IMR-90 (cell line): ENCODE results near the gene DRC3. TPM values are rescaled to one million over a fixed set of nuclear protein-coding genes. Genes with fewer than 3 reads are reported as not detected.
"Not testable (repeated sequence)": the region's sequence is repeated elsewhere in the genome, so short reads cannot be mapped to it uniquely, and the experiment has no call there.

Experiments used
- ATAC-seq: fragments of 200-7000 bp; cut with Tn5 transposase; 2 replicates; pipeline ENCODE4 v1.9.1; 2020; ENCODE audit warnings: low read depth, mild to moderate bottlenecking, moderate library complexity
- BruUV-seq: library from RNA; stranded (reverse); fragments of 400-500 nt; replicated peaks from 2 replicates; lab custom pipeline; 2021; lab: Mats Ljungman, UMichigan
- CTCF ChIA-PET: fragments of 300-600 bp; formaldehyde crosslinking; extraction: SDS; loops from one replicate; lab custom pipeline; 2021; ENCODE audit warnings: antibody characterized with exemption; lab: Yijun Ruan, JAX
- POLR2A ChIA-PET: fragments of 300-600 bp; sonication (Branson Sonifier 250); formaldehyde crosslinking; loops from one replicate; lab custom pipeline; 2022; ENCODE audit warnings: antibody characterized with exemption; ENCODE audit not compliant: unreplicated experiment; lab: Charles Lee
- DNase-seq: peaks from one replicate; pipeline ENCODE4 v3.0.0; 2013
- H2AFZ ChIP-seq: replicated peaks from 2 replicates; pipeline ENCODE3; 2013; ENCODE audit warnings: low read length, mild to moderate bottlenecking; ENCODE audit not compliant: poor library complexity
- H2AK5ac ChIP-seq: 2 replicates; pipeline ENCODE4 v1.6.1; 2013; ENCODE audit warnings: low read depth, low read length, inconsistent platforms
- H2AK9ac ChIP-seq: replicated peaks from 2 replicates; pipeline ENCODE3; 2013; ENCODE audit warnings: mild to moderate bottlenecking, low read depth, low read length, moderate library complexity; ENCODE audit not compliant: poor library complexity
- H2BK120ac ChIP-seq: 2 replicates; pipeline ENCODE4 v1.6.1; 2013; ENCODE audit warnings: low read depth, low read length, inconsistent platforms
- H2BK15ac ChIP-seq: 3 replicates; pipeline ENCODE4 v1.6.1; 2013; ENCODE audit warnings: low read depth, low read length, inconsistent platforms
- H2BK20ac ChIP-seq: 2 replicates; pipeline ENCODE4 v1.6.1; 2013; ENCODE audit warnings: low read depth, mild to moderate bottlenecking, inconsistent platforms, low read length, moderate library complexity
- H2BK5ac ChIP-seq: 2 replicates; pipeline ENCODE4 v1.6.1; 2013; ENCODE audit warnings: mild to moderate bottlenecking, low read depth, low read length, inconsistent platforms; ENCODE audit not compliant: poor library complexity, severe bottlenecking
- H3K14ac ChIP-seq: replicated peaks from 2 replicates; pipeline ENCODE4 v1.6.1; 2013; ENCODE audit warnings: low read depth, low read length, inconsistent platforms
- H3K18ac ChIP-seq: 2 replicates; pipeline ENCODE4 v1.6.1; 2013; ENCODE audit warnings: low read depth, low read length, control low read depth
- H3K23ac ChIP-seq: 2 replicates; pipeline ENCODE4 v1.6.1; 2013; ENCODE audit warnings: low read depth, low read length, inconsistent platforms
- H3K27ac ChIP-seq: 2 replicates; pipeline ENCODE4 v1.5.1; 2013; ENCODE audit warnings: mild to moderate bottlenecking, control low read depth, low read length; ENCODE audit not compliant: insufficient read depth
- H3K27me3 ChIP-seq: 2 replicates; pipeline ENCODE4 v1.6.1; 2013; ENCODE audit warnings: low read length; ENCODE audit not compliant: control insufficient read depth, insufficient read depth
- H3K36me3 ChIP-seq: 2 replicates; pipeline ENCODE4 v1.6.1; 2013; ENCODE audit warnings: low read length, mixed read lengths; ENCODE audit not compliant: control insufficient read depth, insufficient read depth
- H3K4ac ChIP-seq: 2 replicates; pipeline ENCODE4 v1.6.1; 2013; ENCODE audit warnings: low read depth, low read length, inconsistent platforms
- H3K4me1 ChIP-seq: 2 replicates; pipeline ENCODE4 v1.6.1; 2013; ENCODE audit warnings: low read length, mixed read lengths; ENCODE audit not compliant: control insufficient read depth, insufficient read depth
- H3K4me2 ChIP-seq: 2 replicates; pipeline ENCODE4 v1.6.1; 2013; ENCODE audit warnings: low read depth, mild to moderate bottlenecking, control low read depth, low read length, moderate library complexity
- H3K4me3 ChIP-seq: 2 replicates; pipeline ENCODE4 v1.5.1; 2013; ENCODE audit warnings: low read depth, mild to moderate bottlenecking, control low read depth, low read length, moderate library complexity; ENCODE audit not compliant: insufficient read depth
- H3K56ac ChIP-seq: 2 replicates; pipeline ENCODE4 v1.6.1; 2013; ENCODE audit warnings: low read length, inconsistent platforms; ENCODE audit not compliant: insufficient read depth; ENCODE audit errors: extremely low read depth
- H3K79me1 ChIP-seq, 2 experiments: 2 replicates each; pipeline ENCODE4 v1.6.1; 2013; ENCODE audit warnings: low read length in 2 of 2, inconsistent platforms in 1 of 2, low read depth in 1 of 2
- H3K9ac ChIP-seq: 2 replicates; pipeline ENCODE4 v1.6.1; 2013; ENCODE audit warnings: low read depth, low read length, control low read depth
- H3K9me1 ChIP-seq: 2 replicates; pipeline ENCODE4 v1.6.1; 2013; ENCODE audit warnings: low read length, inconsistent platforms; ENCODE audit not compliant: insufficient read depth
- H3K9me3 ChIP-seq: 2 replicates; pipeline ENCODE4 v1.6.1; 2013; ENCODE audit warnings: low read length; ENCODE audit not compliant: control insufficient read depth, insufficient read depth
- H4K20me1 ChIP-seq: 2 replicates; pipeline ENCODE4 v1.6.1; 2013; ENCODE audit warnings: low read length, inconsistent platforms; ENCODE audit not compliant: insufficient read depth
- H4K5ac ChIP-seq: 2 replicates; pipeline ENCODE4 v1.6.1; 2013; ENCODE audit warnings: mild to moderate bottlenecking, low read depth, low read length, control low read depth
- H4K8ac ChIP-seq, 2 experiments: 2 replicates each; pipeline ENCODE4 v1.6.1; 2013; ENCODE audit warnings: low read depth in 2 of 2, low read length in 2 of 2, control low read depth in 1 of 2, inconsistent platforms in 1 of 2
- H4K91ac ChIP-seq: 2 replicates; pipeline ENCODE4 v1.6.1; 2013; ENCODE audit warnings: low read depth, low read length, inconsistent platforms; ENCODE audit not compliant: insufficient read depth
- WGBS, 2 experiments: methylation state at CpG; one replicate each; pipeline versions ENCODE4 v1.1.5 to v1.1.7; 2013; ENCODE audit warnings: missing lambda C conversion rate in 2 of 2; ENCODE audit not compliant: insufficient read length in 1 of 2; ENCODE audit errors: extremely low coverage in 2 of 2; 5-methylcytosine and 5-hydroxymethylcytosine counted together
- dilution Hi-C: fragments of 300-500 bp; cut with HindIII; formaldehyde crosslinking; loops from one replicate; pipeline ENCODE4 v1.14.3; 2018; ENCODE audit warnings: low sequenced_read_pairs; ENCODE audit not compliant: unreplicated experiment
- in situ Hi-C: fragments of 300-500 bp; cut with MboI; formaldehyde crosslinking; loops from 3 replicates; pipeline ENCODE4 v1.14.3; 2019; ENCODE audit warnings: low sequenced_read_pairs, inconsistent platforms, mixed read lengths
- intact Hi-C: fragments of 100-400 bp; cut with micrococcal nuclease; formaldehyde crosslinking; loops from 2 replicates; pipeline ENCODE4 v1.10.0; 2022
- polyA plus RNA-seq, 3 experiments: library from polyadenylated mRNA; depleted of rRNA; stranded (reverse); fragments of >200 nt; gene quantifications; 2 replicates each; pipeline ENCODE4 v1.2.3, GENCODE V29; 2012; ENCODE audit warnings: low replicate concordance in 1 of 3
- total RNA-seq: library from RNA; depleted of rRNA; stranded (reverse); fragments of >200 nt; gene quantifications from 2 replicates; pipeline ENCODE4 v1.2.3, GENCODE V29; 2012

DRC3 gene
- total and polyA plus RNA-seq, 2 of the 4 experiments (the other 2 are of a cell fraction): 0.55 to 0.72 TPM

GRCh38 chr17:17955790-17956341 lies 16.8 kb upstream of the DRC3 start:
- CTCF ChIA-PET, intact Hi-C loops, H3K23ac ChIP-seq, H2BK15ac ChIP-seq, H4K91ac ChIP-seq, H3K36me3 ChIP-seq, DNase-seq, H2AK5ac ChIP-seq, H2AK9ac ChIP-seq, in situ Hi-C loops, H3K4me2 ChIP-seq, BruUV-seq, H3K56ac ChIP-seq, H4K5ac ChIP-seq, H3K27me3 ChIP-seq, H3K14ac ChIP-seq, H4K8ac ChIP-seq, H2BK120ac ChIP-seq, H3K9ac ChIP-seq, H4K20me1 ChIP-seq, H3K18ac ChIP-seq, H3K4ac ChIP-seq, H2BK5ac ChIP-seq, dilution Hi-C loops, POLR2A ChIA-PET, H3K27ac ChIP-seq, H3K9me3 ChIP-seq, H3K4me3 ChIP-seq, H2AFZ ChIP-seq, ATAC-seq, H2BK20ac ChIP-seq: not testable (repeated sequence)
- Histone ChIP-seq H3K4me1 (peaks cover 21% of the 10 kb centered on the region), H3K79me1 (peaks cover 38 to 75% of the 10 kb centered on the region in 2 experiments), H3K9me1 (peaks cover 38% of the 10 kb centered on the region)
- 100% methylated on average over 9 of the region's 12 CpGs; no CpG with 5 or more reads in 1 of the 2 experiments for WGBS, 2 experiments
